ENCODE data around the gene CNOT3. TPM values are rescaled to one million over a fixed set of nuclear protein-coding genes. Genes with fewer than 3 reads are reported as not detected.
A peak's percentile ranks its signal among the peaks of the same experiment; 100 is the strongest.

CNOT3 gene
- total RNA-seq, 3 donors from 2014 or later: 14.6 to 23.4 (median 22.9) TPM

- Histone ChIP-seq H3K27me3 (no peaks in the 10 kb centered on the region), H3K9me3 (no peaks in the 10 kb centered on the region), H3K4me1 (peaks cover 0 to 7% of the 10 kb centered on the region in 2 donors), H3K4me3 (peak within 1 kb of the TSS; percentile 65 to 88 (median 78)), H3K27ac (peak within 1 kb of the TSS; percentile 92 to 97), H3K36me3 (no peaks in the 10 kb centered on the region)
- peak; percentile 100 for DNase-seq (ENCODE audit: low spot score in 2 of 2)
- TF ChIP-seq CTCF (IDR thresholded peaks at IDR 0.05) (peak in 2 of 3 donors; percentile 23 to 43), POLR2AphosphoS5 (IDR thresholded peaks at IDR 0.05) (peak; percentile 88 to 98 (median 98)), POLR2A (IDR thresholded peaks at IDR 0.05) (peak; percentile 45)
- intact Hi-C loops (cut with DNase I; ENCODE audit: low total_unique reads): loop anchor here (5.0 kb wide), 1 partner anchor 1442 kb away; no protein-coding TSS in a partner anchor
Measured at GRCh38 chr19:54159352-54160181, 22.0 kb downstream of the CNOT3 start, which contains the start of gene LENG1. Gene LENG1, minus strand, starts transcription at chr19:54159721. Its CDS starts 26 bp downstream, at chr19:54159695.

GRCh38 chr19:54160182-54160811, 22.7 kb downstream of the CNOT3 start:
- H3K4me1 ChIP-seq: peaks cover 0 to 7% of the 10 kb centered on the region in 2 donors
- no peaks in the 10 kb centered on the region for H3K27me3 ChIP-seq
- DNase-seq (ENCODE audit: low spot score in 2 of 2): no peak
- no peaks in the 10 kb centered on the region for H3K36me3 ChIP-seq
- peak overlapping the region; percentile 92 for H3K27ac ChIP-seq
- intact Hi-C loops (cut with DNase I; ENCODE audit: low total_unique reads): no loop called here
- H3K4me3 ChIP-seq: peak overlapping the region; percentile 65 to 78 (median 69)
- TF ChIP-seq POLR2A (IDR thresholded peaks at IDR 0.05) (no peak), POLR2AphosphoS5 (IDR thresholded peaks at IDR 0.05) (no peak), CTCF (IDR thresholded peaks at IDR 0.05) (no peak)
- no peaks in the 10 kb centered on the region for H3K9me3 ChIP-seq

- Histone ChIP-seq H3K4me3 (peak overlapping the region; percentile 65 to 78 (median 69)), H3K9me3 (no peaks in the 10 kb centered on the region), H3K4me1 (peaks cover 0 to 7% of the 10 kb centered on the region in 2 donors), H3K27me3 (no peaks in the 10 kb centered on the region), H3K27ac (peak overlapping the region; percentile 92), H3K36me3 (no peaks in the 10 kb centered on the region)
- TF ChIP-seq CTCF (IDR thresholded peaks at IDR 0.05) (no peak), POLR2A (IDR thresholded peaks at IDR 0.05) (no peak), POLR2AphosphoS5 (IDR thresholded peaks at IDR 0.05) (no peak)
- intact Hi-C loops (cut with DNase I; ENCODE audit: low total_unique reads): no loop called here
- no peak for DNase-seq (ENCODE audit: low spot score in 2 of 2)
Measured at GRCh38 chr19:54160854-54161253, 23.3 kb downstream of the CNOT3 start.

- H3K4me1 ChIP-seq: peaks cover 0 to 7% of the 10 kb centered on the region in 2 donors
- peak; percentile 84 to 87 for DNase-seq (ENCODE audit: low spot score in 2 of 2)
- intact Hi-C loops (cut with DNase I; ENCODE audit: low total_unique reads): no loop called here
Measured at GRCh38 chr19:54162241-54162805, 24.8 kb downstream of the CNOT3 start.

More at GRCh38 chr19:54162241-54162805, 24.8 kb downstream of the CNOT3 start:
- H3K9me3 ChIP-seq: no peaks in the 10 kb centered on the region
- H3K27ac ChIP-seq: peak overlapping the region; percentile 40 to 55
- no peaks in the 10 kb centered on the region for H3K27me3 ChIP-seq
- H3K36me3 ChIP-seq: no peaks in the 10 kb centered on the region
- peak overlapping the region; percentile 32 to 54 (median 52) for H3K4me3 ChIP-seq
- TF ChIP-seq CTCF (IDR thresholded peaks at IDR 0.05) (no peak), POLR2A (IDR thresholded peaks at IDR 0.05) (no peak), POLR2AphosphoS5 (IDR thresholded peaks at IDR 0.05) (peak in 1 of 3 donors; percentile 39)

All from breast epithelium (tissue), 4 donors.